HCEC 1CT (cell line): Measurements from ENCODE around the gene CLDND2.
"Not testable (repeated sequence)": the region's sequence is repeated elsewhere in the genome, so short reads cannot be mapped to it uniquely, and the experiment has no call there.

ENCODE experiments used
- DNase-seq: peaks from one replicate; pipeline ENCODE4 v3.0.0-alpha.2; 2017

CLDND2 gene, protein sequence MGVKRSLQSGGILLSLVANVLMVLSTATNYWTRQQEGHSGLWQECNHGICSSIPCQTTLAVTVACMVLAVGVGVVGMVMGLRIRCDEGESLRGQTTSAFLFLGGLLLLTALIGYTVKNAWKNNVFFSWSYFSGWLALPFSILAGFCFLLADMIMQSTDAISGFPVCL

DNA sequence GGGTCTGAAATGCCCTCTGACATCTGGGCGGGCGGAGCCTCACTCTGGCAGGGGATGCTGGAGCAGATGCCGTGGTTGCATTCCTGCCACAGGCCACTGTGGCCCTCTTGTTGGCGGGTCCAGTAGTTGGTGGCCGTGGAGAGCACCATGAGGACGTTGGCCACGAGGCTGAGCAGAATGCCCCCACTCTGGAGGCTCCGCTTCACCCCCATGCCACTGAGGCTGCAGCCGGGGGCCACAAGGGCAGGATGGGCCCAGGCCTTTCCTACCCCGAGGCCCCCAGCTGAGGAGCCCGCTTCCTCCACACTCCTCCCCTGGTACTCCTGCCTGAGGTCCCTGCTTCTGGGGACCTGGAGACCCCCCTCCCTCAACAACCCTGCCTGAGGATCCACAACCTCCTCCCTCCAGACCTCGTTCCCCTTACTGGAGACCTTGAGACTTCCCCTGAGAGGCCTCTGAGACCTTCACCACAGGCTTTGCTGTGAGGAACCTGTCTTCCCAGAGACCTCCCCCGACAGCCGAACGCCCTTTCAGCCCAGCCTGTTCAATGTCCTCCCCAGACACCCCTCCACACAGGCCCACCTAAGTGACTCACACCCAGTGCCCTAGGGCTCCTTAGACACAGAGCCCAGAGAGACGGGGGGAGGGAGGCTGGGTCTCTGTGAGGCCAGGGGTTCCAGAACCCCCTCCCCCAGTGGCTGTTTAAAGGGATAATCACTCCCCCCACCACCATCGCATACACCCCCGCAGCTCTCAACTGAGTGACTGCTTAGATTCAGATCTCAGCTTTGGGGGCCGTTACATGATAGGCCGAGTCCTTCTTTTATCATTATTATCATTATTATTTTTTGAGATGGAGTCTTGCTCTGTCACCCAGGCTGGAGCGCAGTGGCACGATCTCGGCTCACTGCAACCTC lies at the start of gene CLDND2:
Gene CLDND2 (minus strand): TSS at position 638 of the 917 bp plus-strand sequence. CDS start 426 bp downstream, at position 212.
- no peak for DNase-seq

GRCh38 chr19:51417810-51418157 lies 49.0 kb upstream of the CLDND2 start:
- no peak for DNase-seq

DNA sequence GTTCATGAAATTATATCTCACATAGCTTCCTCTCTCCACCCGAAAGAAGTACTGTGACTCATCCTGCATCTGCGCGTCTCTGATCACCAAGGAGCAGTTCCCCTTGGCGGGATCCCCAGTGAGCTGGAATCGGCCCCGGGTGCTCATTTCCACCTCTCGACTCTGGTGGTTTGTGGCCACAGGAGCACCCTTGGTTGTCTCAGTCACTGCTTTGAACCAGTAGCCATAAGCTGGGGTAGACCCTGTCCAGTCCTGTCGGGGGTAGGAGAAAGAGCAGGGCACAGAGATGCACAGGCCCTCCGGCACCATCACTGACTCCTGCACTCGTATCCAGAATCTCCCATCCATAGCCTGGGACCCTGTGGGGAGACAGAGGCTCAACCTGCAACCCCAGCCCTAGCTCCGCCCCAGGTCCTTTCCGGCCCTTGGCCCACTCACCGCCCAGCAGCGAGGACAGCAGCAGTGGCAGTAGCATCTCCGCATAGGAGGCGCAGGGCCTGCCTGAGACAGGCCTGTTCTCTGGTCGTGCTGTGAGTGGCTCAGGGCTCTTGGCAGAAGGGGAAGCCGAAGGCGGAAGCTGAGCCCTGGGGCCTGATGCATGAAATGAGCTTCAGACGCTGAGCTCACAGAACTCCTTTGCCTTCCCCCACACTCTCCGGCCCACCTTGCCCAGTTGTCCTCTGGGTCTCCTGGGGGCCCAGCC lies 48.5 kb upstream of the CLDND2 start, which contains the start of gene SIGLEC10:
Gene SIGLEC10 (minus strand): TSS at position 536 of the 703 bp plus-strand sequence. CDS start 61 bp downstream, at position 475.
- DNase-seq = no peak

- not testable (repeated sequence) for DNase-seq
Measured at GRCh38 chr19:51416422-51416821, 47.6 kb upstream of the CLDND2 start.

DNA sequence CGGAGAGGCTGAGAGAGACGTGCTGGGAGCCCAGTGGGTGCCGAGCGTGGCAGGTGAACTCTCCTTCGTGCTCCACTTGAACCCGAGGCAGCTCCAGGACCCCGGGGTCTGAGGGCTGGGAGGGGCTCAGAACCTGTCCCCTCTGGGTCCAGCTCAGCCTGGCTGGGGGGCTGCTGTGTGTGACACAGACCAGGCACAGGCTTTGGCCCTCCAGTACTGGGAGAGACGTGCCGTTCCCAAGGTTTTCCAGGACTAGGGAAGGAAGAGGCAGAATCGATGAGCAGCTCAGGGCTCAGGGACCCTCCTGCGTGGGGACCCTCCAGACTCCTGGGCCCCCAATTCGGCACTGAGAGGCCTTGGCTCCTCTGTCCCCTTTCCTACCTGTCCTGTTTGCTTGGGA lies 46.4 kb upstream of the CLDND2 start:
- DNase-seq = no peak

DNA sequence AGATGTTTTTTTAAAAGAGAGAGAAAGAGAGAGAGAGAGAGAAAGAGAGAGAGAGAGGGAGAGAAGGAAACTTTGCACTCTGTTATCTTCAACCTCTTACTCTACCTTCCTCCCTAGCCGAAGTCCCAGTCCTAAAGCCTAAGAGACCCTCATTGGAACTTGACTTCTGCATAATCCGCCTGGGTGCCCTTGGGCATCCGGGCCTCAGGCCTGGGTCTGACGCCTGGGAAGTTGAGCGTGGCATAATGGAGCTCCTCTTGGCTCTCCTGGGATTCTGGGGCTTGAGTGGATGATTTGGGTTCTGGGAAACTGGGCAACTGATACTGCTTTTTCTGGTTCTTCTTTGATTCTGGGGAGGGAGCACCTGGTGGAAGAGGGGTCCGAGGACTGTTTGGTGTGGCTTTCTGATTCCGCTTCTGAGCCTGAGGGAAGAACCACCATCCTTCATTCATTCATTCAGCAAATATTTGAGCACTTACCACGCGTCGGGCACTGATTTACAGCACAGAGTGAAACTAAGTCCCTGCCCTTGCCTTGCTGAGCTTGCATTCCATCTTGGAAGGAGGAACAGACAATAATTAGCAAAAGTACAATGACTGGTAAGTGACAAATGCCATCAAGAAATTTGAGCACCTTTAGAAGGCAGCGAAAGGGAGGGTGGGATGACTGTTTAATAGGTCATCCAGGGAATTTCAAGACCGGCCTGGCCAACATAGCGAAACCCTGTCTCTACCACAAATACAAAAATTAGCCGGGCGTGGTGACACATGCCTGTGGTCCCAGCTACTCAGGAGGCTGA lies 42.3 kb upstream of the CLDND2 start:
- DNase-seq = no peak

- DNase-seq = no peak
Measured at GRCh38 chr19:51407511-51408131, 38.8 kb upstream of the CLDND2 start.

DNA sequence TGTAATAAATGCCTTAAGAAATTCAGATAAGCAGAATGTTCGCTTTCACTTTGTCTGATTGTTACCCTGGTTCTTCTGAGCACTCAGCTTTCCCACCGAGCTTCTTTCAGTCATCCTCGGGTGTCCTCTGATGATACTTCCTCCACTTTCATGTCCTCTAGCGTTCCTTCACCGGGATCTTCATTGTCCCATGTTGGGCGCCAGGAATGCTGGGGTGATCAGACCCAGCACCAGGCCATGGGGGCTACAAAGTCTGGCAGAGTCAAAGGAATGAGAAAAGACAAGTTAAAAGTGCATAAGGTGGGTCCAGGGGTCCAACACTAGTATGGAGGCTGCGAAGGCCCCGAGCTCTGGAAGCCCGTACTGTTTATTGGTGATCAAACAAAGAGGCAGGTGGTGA lies 33.3 kb upstream of the CLDND2 start:
- DNase-seq = no peak

GRCh38 chr19:51399936-51400335 lies 31.1 kb upstream of the CLDND2 start:
- DNase-seq = not testable (repeated sequence)

DNA sequence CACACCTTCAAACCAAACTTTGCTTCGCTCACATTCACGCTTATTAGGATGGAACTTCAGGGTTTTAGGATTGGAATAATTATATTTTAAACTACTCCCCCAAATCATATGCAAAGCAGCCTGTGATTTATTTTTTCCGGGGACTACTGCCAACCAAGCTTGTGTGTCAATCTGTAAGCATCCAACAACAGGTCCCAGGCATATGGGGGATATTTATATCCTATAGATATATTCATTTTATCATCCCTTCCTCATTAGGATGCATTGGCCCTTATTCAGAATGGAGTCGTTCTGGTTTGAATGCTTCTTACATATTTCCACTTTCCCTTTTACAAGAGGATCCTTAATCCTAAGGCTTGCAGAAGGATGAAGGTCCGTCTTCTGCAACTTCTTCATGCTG lies 30.4 kb upstream of the CLDND2 start:
- DNase-seq = no peak

- peak; percentile 17 for DNase-seq
Measured at GRCh38 chr19:51398096-51398704, 29.4 kb upstream of the CLDND2 start.

- DNase-seq = not testable (repeated sequence)
Measured at GRCh38 chr19:51397453-51397852, 28.6 kb upstream of the CLDND2 start.

DNA sequence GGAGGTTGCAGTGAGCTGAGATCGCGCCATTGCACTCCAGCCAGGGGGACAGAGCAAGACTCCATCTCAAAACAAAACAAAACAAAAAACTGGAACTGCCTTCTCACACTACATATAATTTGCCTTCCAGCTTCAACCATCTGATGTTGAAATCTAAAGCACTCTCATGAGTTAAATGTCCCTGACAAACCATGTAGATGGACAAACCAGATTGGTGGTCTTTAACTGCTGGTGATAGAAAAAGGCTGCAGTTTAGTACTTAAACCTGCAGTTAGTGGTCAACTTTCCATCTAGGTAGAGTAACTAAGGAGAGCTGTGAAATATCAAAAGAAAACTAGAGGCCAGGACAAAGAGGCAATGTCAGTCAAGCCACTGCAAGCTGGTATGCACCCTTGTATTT lies 27.4 kb upstream of the CLDND2 start:
- no peak for DNase-seq

DNA sequence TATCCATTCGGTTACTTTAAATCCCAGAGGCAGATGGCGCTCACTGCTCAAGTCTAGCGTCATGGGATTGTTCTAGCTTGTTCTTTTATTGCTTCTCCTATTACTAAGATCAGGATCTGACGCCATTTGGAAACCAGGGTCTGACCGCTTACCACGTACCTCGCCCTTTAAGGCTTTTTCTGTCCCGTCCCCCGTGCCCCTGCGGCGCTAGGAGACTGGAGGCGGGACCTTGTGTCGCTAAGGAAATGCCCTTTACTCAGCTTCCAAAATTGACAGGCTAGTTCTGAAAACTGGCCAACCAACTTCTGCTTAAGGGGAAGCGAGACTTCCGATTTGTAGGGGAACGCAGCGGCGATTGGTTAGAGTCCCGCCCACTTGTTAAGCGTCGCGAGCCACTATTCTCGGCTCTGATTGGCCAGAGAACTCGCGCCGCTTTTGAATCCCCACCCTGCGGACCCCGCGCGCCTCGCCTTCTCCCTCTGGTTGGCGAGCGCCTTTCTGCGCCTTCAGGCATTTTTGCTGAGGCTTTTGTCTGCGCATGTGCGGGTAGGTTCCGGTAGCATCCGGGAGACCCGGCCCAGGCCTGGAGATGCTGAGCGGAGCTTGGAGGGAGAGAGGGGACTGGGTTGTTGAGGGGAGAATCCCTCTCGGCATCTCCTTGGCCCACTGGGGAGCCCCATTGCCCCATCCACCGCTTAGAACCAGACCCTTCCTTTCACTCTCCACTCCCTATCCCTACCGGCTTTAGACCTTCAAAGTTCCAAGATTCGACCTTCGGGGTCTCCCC lies 25.4 kb upstream of the CLDND2 start:
- peak; percentile 96 for DNase-seq

GRCh38 chr19:51392701-51393100 lies 23.9 kb upstream of the CLDND2 start:
- DNase-seq = no peak

- no peak for DNase-seq
Measured at GRCh38 chr19:51391073-51391611, 22.3 kb upstream of the CLDND2 start.

DNA sequence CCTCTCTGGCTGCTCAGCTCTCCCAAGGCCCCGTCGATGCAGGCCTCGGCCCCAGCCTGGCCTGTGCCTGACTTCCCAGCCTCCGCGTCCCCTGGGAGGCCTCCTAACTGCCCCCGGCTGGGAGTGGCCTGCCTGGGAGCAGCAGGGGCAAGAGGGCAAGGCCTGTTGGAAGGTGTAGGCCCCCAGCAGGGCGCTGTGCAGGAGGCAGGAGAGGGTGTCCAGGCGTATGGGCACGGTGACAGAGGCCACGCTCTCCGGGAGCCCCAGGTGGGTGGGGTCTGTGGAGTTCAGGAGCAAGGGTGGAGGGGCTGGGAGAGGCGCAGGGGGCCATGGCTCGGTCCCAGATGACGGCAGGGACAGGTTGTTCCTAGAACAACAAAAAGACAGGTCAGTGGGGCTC lies 20.3 kb upstream of the CLDND2 start:
- no peak for DNase-seq

DNA sequence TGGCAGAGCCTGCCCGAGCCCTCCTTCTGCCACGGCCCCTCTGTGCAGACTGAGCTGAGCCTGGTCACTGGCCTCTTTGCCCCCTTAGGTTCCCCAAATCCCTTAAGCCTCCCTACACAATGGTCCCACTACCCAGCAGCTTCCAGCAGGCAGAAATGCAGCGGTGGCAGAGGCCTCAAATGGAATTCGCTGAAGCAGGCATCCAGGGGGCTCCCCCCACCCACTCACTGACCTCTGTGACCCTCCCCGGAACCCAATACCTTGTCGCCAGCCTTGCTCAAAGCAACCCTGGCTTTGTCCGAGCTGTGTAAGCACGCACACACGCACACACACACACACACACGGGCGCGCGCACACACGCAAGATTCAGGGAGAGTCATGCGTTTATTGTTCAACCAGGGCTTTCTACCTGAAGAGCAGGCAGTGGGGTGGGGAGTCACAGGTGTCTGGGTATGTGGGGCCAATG lies 19.2 kb upstream of the CLDND2 start, which contains the start of gene LIM2:
Gene LIM2 (minus strand): TSS at position 51 of the 466 bp plus-strand sequence. CDS start 531 bp downstream, outside the sequence.
- no peak for DNase-seq

DNA sequence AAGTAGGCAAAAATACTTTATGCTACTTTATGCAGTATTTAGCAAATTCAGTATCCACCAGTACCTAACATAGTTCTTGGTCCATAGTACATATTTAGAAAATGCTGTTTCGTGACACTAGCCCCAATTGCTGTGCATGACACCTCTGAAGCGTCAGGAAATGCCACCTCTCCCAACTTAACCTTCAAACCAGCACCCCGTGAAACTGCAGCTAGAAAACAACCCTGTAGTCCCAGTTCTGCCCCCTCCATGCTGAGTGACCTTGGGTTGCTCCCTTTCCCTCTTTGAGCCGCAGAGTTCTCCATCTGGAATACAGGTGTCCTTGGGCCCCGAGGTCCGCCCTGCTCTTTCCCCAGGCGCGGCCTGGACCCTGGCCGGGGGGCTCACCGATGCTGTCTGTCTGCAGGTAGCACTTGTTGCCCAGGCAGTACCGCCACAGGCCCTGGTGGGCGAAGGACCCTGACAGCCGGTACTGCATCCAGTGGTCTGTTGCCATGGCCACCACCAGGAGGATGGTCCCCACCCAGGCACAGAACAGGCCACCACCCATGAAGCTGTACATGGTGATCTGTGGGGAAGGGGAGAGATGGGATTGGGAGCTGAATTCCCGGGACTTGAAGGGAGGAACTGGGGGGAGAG lies 18.2 kb upstream of the CLDND2 start:
- DNase-seq = no peak

- DNase-seq = no peak
Measured at GRCh38 chr19:51382004-51382403, 13.2 kb upstream of the CLDND2 start.
